ENCODE results near the gene MOV10. TPM values are rescaled to one million over a fixed set of nuclear protein-coding genes. Genes with fewer than 3 reads are reported as not detected.

MOV10 gene
- total and polyA plus RNA-seq, 9 of the 15 experiments (the other 6 are each of a cell fraction or from before 2014, with no cell fraction given), result 16.7 to 105 (median 49.5) TPM

GRCh38 chr1:112715264-112716053, 41.0 kb downstream of the MOV10 start, which contains the start of gene PPM1J (continued):
- no peak for TF ChIP-seq TCFL5 (CRISPR knock-in tag; conservative IDR thresholded peaks at IDR 0.05)
- TF ChIP-seq NRF1 (conservative IDR thresholded peaks at IDR 0.05 in 1 of 2, IDR thresholded peaks at IDR 0.05 in 1 of 2), result peak; percentile 59 to 68
- TF ChIP-seq ZNF124 (CRISPR knock-in tag; IDR thresholded peaks at IDR 0.05), result no peak
- TF ChIP-seq PTTG1 (tag; IDR thresholded peaks at IDR 0.05; ENCODE audit: low read depth), result no peak
- TF ChIP-seq RERE (CRISPR knock-in tag; IDR thresholded peaks at IDR 0.05; ENCODE audit: borderline replicate concordance), result no peak
- no peak for TF ChIP-seq ZNF449 (CRISPR knock-in tag; IDR thresholded peaks at IDR 0.05)
- TF ChIP-seq E2F5 (CRISPR knock-in tag; IDR thresholded peaks at IDR 0.05), result no peak
- no peak for TF ChIP-seq SAFB2 (IDR thresholded peaks at IDR 0.05; ENCODE audit: borderline replicate concordance, low read depth, low read length, severe bottlenecking)
- no peak for TF ChIP-seq ZNF512 (tag; IDR thresholded peaks at IDR 0.05)
- TF ChIP-seq CEBPZ (IDR thresholded peaks at IDR 0.05; ENCODE audit: borderline replicate concordance, low read depth, low read length), result no peak
